A549 (cell line): Measurements from ENCODE around the gene ANKRA2. TPM values are rescaled to one million over a fixed set of nuclear protein-coding genes. Genes with fewer than 3 reads are reported as not detected.

Source experiments
- ATAC-seq, 2 experiments: fragments of 200-7000 bp in 1 of 2; fragments of >200 bp in 1 of 2; cut with Nextera tagmentation in 1 of 2; cut with Tn5 transposase in 1 of 2; 3 replicates each; pipeline versions ENCODE4 v1.8.0 to v1.9.1; 2018 to 2020; ENCODE audit warnings: mild to moderate bottlenecking in 1 of 2, moderate library complexity in 1 of 2
- CTCF ChIA-PET: fragments of 300-600 bp; sonication (Branson Sonifier 250); formaldehyde crosslinking; extraction: SDS; loops from one replicate; lab custom pipeline; 2021; ENCODE audit warnings: antibody characterized with exemption, inconsistent platforms; lab: Yijun Ruan, JAX
- POLR2A ChIA-PET: fragments of 350-600 bp; formaldehyde crosslinking; extraction: SDS; loops from one replicate; lab custom pipeline; 2021; ENCODE audit warnings: antibody characterized with exemption, inconsistent platforms; lab: Yijun Ruan, JAX
- DNase-seq, 2 experiments: peaks; one replicate each; pipeline versions ENCODE4 v3.0.0 to v3.0.0-alpha.2; 2011 to 2016; ENCODE audit warnings: low read depth in 1 of 2, low spot score in 1 of 2
- FAIRE-seq: peaks from 2 replicates; lab custom pipeline; 2011; peaks lifted over from hg19 to GRCh38; lab: Jason Lieb, UNC
- H3K27ac ChIP-seq, 2 experiments: fragments of >200 bp; sonication (Bioruptor Twin); formaldehyde crosslinking; 3 replicates each; pipeline ENCODE4 v1.5.1; 2016 to 2017
- H3K4me1 ChIP-seq: fragments of >200 bp; sonication (Bioruptor Twin); formaldehyde crosslinking; 3 replicates; pipeline ENCODE4 v1.6.1; 2016
- H3K4me2 ChIP-seq: fragments of >200 bp; sonication (Bioruptor Twin); formaldehyde crosslinking; 3 replicates; pipeline ENCODE4 v1.6.1; 2016
- H3K4me3 ChIP-seq: fragments of >200 bp; sonication (Bioruptor Twin); formaldehyde crosslinking; 3 replicates; pipeline ENCODE4 v1.5.1; 2016
- H3K9me3 ChIP-seq: fragments of >200 bp; sonication (Bioruptor Twin); formaldehyde crosslinking; 3 replicates; pipeline ENCODE4 v1.6.1; 2016
- ATOH8 ChIP-seq: fragments of 250-450 bp; sonication (Bioruptor Pico); IDR thresholded peaks from 2 replicates; pipeline ENCODE4 v1.5.0; 2020; ENCODE audit warnings: low read depth, mild to moderate bottlenecking, moderate library complexity
- BCL3 ChIP-seq: fragments of >200 bp; sonication (Bioruptor Twin); formaldehyde crosslinking; IDR thresholded peaks from 3 replicates; pipeline ENCODE4 v1.6.1; 2016
- BHLHE40 ChIP-seq: IDR thresholded peaks from 2 replicates; pipeline ENCODE4 v1.6.1; 2012; ENCODE audit warnings: low read depth, low read length, inconsistent platforms
- CBX8 ChIP-seq: fragments of 200-600 bp; sonication (generic); IDR thresholded peaks from 2 replicates; pipeline ENCODE4 v1.6.1; 2016
- CEBPB ChIP-seq, 2 experiments: fragments of >200 bp in 1 of 2; sonication (Bioruptor Twin) in 1 of 2; formaldehyde crosslinking in 1 of 2; IDR thresholded peaks; 2 replicates each; pipeline ENCODE4 v1.6.1; 2012 to 2016
- CTCF ChIP-seq: fragments of >200 bp; sonication (Bioruptor Twin); formaldehyde crosslinking; IDR thresholded peaks from 3 replicates; pipeline ENCODE4 v1.5.1; 2016
- EHF ChIP-seq: fragments of 250-450 bp; sonication (Bioruptor Pico); IDR thresholded peaks from 2 replicates; pipeline ENCODE4 v1.5.0; 2020; ENCODE audit warnings: mild to moderate bottlenecking
- EHMT2 ChIP-seq: fragments of 200-600 bp; sonication (generic); IDR thresholded peaks from 2 replicates; pipeline ENCODE4 v1.6.1; 2016; ENCODE audit warnings: antibody characterized with exemption, low read depth, mild to moderate bottlenecking, moderate library complexity
- EP300 ChIP-seq, 2 experiments: fragments of >200 bp; sonication (Bioruptor Twin); formaldehyde crosslinking; IDR thresholded peaks; 2 replicates in 1 of 2; 3 replicates in 1 of 2; pipeline ENCODE4 v1.6.1; 2016 to 2017
- FOSB ChIP-seq: fragments of 250-450 bp; sonication (Bioruptor Pico); IDR thresholded peaks from 2 replicates; pipeline ENCODE4 v1.5.0; 2020; ENCODE audit warnings: mild to moderate bottlenecking, moderate library complexity
- HDAC2 ChIP-seq: fragments of 200-600 bp; sonication (generic); IDR thresholded peaks from 2 replicates; pipeline ENCODE4 v1.6.1; 2016
- HES2 ChIP-seq: fragments of >200 bp; sonication (Bioruptor Twin); formaldehyde crosslinking; IDR thresholded peaks from 2 replicates; pipeline ENCODE4 v1.6.1; 2016
- KDM1A ChIP-seq: fragments of 200-600 bp; sonication (generic); IDR thresholded peaks from 2 replicates; pipeline ENCODE4 v1.6.1; 2016; ENCODE audit warnings: low read depth, mild to moderate bottlenecking
- KDM5A ChIP-seq: fragments of 200-600 bp; sonication (generic); IDR thresholded peaks from 2 replicates; pipeline ENCODE4 v1.6.1; 2016; ENCODE audit warnings: antibody characterized with exemption, mild to moderate bottlenecking
- MAFK ChIP-seq: fragments of 450-650 bp; IDR thresholded peaks from 2 replicates; pipeline ENCODE4 v1.6.1; 2014; ENCODE audit not compliant: partially characterized antibody
- MAZ ChIP-seq: fragments of 150-350 bp; IDR thresholded peaks from 2 replicates; pipeline ENCODE4 v1.6.1; 2014; ENCODE audit warnings: antibody characterized with exemption, low read depth, low read length, borderline replicate concordance
- MYC ChIP-seq: IDR thresholded peaks from 2 replicates; pipeline ENCODE4 v1.6.1; 2012; ENCODE audit warnings: mild to moderate bottlenecking, inconsistent platforms, low read length, improper control_type of control experiment, borderline replicate concordance
- RAD21 ChIP-seq, 2 experiments: fragments of >200 bp in 1 of 2; sonication (Bioruptor Twin) in 1 of 2; formaldehyde crosslinking in 1 of 2; IDR thresholded peaks in 1 of 2; conservative IDR thresholded peaks in 1 of 2; 2 replicates in 1 of 2; 3 replicates in 1 of 2; pipeline ENCODE4 v1.6.1; 2012 to 2018; ENCODE audit warnings: inconsistent platforms in 1 of 2
- RFX5 ChIP-seq: fragments of 450-650 bp; IDR thresholded peaks from 2 replicates; pipeline ENCODE4 v1.7.1; 2014; ENCODE audit warnings: antibody characterized with exemption, mild to moderate bottlenecking, moderate library complexity
- RNF2 ChIP-seq: fragments of 200-600 bp; sonication (generic); IDR thresholded peaks from 2 replicates; pipeline ENCODE4 v1.6.1; 2016; ENCODE audit warnings: low read depth, mild to moderate bottlenecking, antibody characterized with exemption, moderate library complexity, borderline replicate concordance
- TFCP2L1 ChIP-seq: fragments of 250-450 bp; sonication (Bioruptor Pico); IDR thresholded peaks from 2 replicates; pipeline ENCODE4 v1.5.0; 2021; ENCODE audit warnings: mild to moderate bottlenecking
- TP53 ChIP-seq: fragments of 250-450 bp; sonication (Bioruptor Pico); IDR thresholded peaks from 2 replicates; pipeline ENCODE4 v1.5.0; 2021; ENCODE audit warnings: mild to moderate bottlenecking, moderate library complexity
- USF2 ChIP-seq: fragments of 450-650 bp; IDR thresholded peaks from 2 replicates; pipeline ENCODE4 v1.6.1; 2014; ENCODE audit warnings: antibody characterized with exemption
- ZC3H11A ChIP-seq: fragments of 450-650 bp; IDR thresholded peaks from 2 replicates; pipeline ENCODE4 v1.6.1; 2014; ENCODE audit warnings: antibody characterized with exemption, mild to moderate bottlenecking
- ZFP36 ChIP-seq: fragments of 450-650 bp; IDR thresholded peaks from 2 replicates; pipeline ENCODE4 v1.6.1; 2014; ENCODE audit warnings: borderline replicate concordance; ENCODE audit not compliant: partially characterized antibody
- ZNF302 ChIP-seq: fragments of 250-450 bp; sonication (Bioruptor Pico); IDR thresholded peaks from 2 replicates; pipeline ENCODE4 v1.9.0; 2021; ENCODE audit warnings: inconsistent platforms, mild to moderate bottlenecking, moderate library complexity
- ZSCAN20 ChIP-seq: fragments of 250-450 bp; sonication (Bioruptor Pico); IDR thresholded peaks from 2 replicates; pipeline ENCODE4 v1.8.0; 2022; ENCODE audit warnings: mild to moderate bottlenecking, moderate library complexity
- WGBS: methylation state at CpG from one replicate; pipeline ENCODE4 v1.1.6; 2017; ENCODE audit errors: missing lambda C conversion rate; 5-methylcytosine and 5-hydroxymethylcytosine counted together
- polyA plus RNA-seq, 4 experiments: library from polyadenylated mRNA; depleted of rRNA in 3 of 4; stranded (reverse); fragments of >200 nt; fragmentation: RNase III in 1 of 4; extraction: RNeasy Plus Mini Kit Qiagen cat#74134 plus additional on column Dnase treatment in 1 of 4; gene quantifications; 2 replicates in 3 of 4; 3 replicates in 1 of 4; pipeline ENCODE4 v1.2.3, GENCODE V29; 2011 to 2017

The ANKRA2 gene
- polyA plus RNA-seq, 2 of the 4 experiments (the other 2 are of a cell fraction), result 12.5 to 38.3 TPM

GRCh38 chr5:73564018-73564417 lies 1.4 kb downstream of the ANKRA2 start:
- POLR2A ChIA-PET, result interaction anchor here (1.4 to 2.0 kb wide), 2 partner anchors 19 to 229 kb away, joined by 3 to 4 read pairs; no protein-coding TSS in a partner anchor
- no peak for TF ChIP-seq USF2
- TF ChIP-seq KDM5A, result no peak
- no peak for TF ChIP-seq ATOH8
- no peak for TF ChIP-seq RFX5
- no peak for TF ChIP-seq ZC3H11A
- no peak for TF ChIP-seq ZFP36
- no peak for TF ChIP-seq MAFK
- no peak for TF ChIP-seq ZSCAN20
- TF ChIP-seq TFCP2L1 (CRISPR knock-in tag), result no peak
- TF ChIP-seq CEBPB (IDR thresholded peaks at IDR 0.05), result no peak
- no peak for TF ChIP-seq CBX8
- no peak for TF ChIP-seq KDM1A
- no peak for TF ChIP-seq HDAC2
- no peaks in the 10 kb centered on the region for H3K9me3 ChIP-seq
- peak overlapping the region; percentile 79 to 89; a peak in 5 of 6 replicates for H3K27ac ChIP-seq
- FAIRE-seq, result no peak
- peak overlapping the region; percentile 91 for H3K4me3 ChIP-seq
- no peak for ATAC-seq
- CTCF ChIA-PET, result interaction anchor here (1.0 to 2.0 kb wide), 3 partner anchors 27 to 227 kb away, joined by 3 to 5 read pairs (median 3); no protein-coding TSS in a partner anchor
- WGBS, result 74% methylated on average over 3 of the region's 3 CpGs
- H3K4me1 ChIP-seq, result peaks cover 18% of the 10 kb centered on the region; the same call in 2 of the 3 replicates
- peak overlapping the region; percentile 96 for H3K4me2 ChIP-seq
- no peak for DNase-seq

GRCh38 chr5:73558950-73559349 lies 6.5 kb downstream of the ANKRA2 start:
- no peak overlapping the region for H3K4me2 ChIP-seq
- POLR2A ChIA-PET, result no interaction called here
- ATAC-seq, result peak; percentile 79 to 83; a peak in 4 of 6 replicates
- no peak for TF ChIP-seq ZNF302 (CRISPR knock-in tag)
- peak; percentile 24; the same call in 2 of the 3 replicates for TF ChIP-seq CTCF
- TF ChIP-seq RAD21 (conservative IDR thresholded peaks at IDR 0.05 in 1 of 2, IDR thresholded peaks at IDR 0.05 in 1 of 2), result peak; percentile 33 to 49; a peak in 3 of 5 replicates
- no peak for TF ChIP-seq TP53 (CRISPR knock-in tag)
- TF ChIP-seq EHF (CRISPR knock-in tag), result no peak
- no peak for TF ChIP-seq KDM1A
- TF ChIP-seq, all 56 proteins: peak for 2
- H3K27ac ChIP-seq, result no peak overlapping the region
- DNase-seq, result peak; percentile 47 to 51
- H3K4me1 ChIP-seq, result peaks cover 2% of the 10 kb centered on the region; the same call in 1 of the 3 replicates
- H3K4me3 ChIP-seq, result no peak overlapping the region
- CTCF ChIA-PET, result interaction anchor here (0.8 to 3.6 kb wide), 7 partner anchors 10 to 1090 kb away, joined by 3 to 13 read pairs (median 3); no protein-coding TSS in a partner anchor
- FAIRE-seq, result no peak
- no peaks in the 10 kb centered on the region for H3K9me3 ChIP-seq
- WGBS, result 41% methylated on average over 1 of the region's 1 CpG

GRCh38 chr5:73552642-73553041 lies 12.8 kb downstream of the ANKRA2 start:
- ChIA-PET POLR2A (no interaction called here), CTCF (interaction anchor here (5.0 kb wide), 1 partner anchor 15 kb away, joined by 25 read pairs; no protein-coding TSS in a partner anchor)
- Histone ChIP-seq H3K27ac (no peak overlapping the region), H3K4me3 (no peak overlapping the region), H3K9me3 (no peaks in the 10 kb centered on the region), H3K4me2 (no peak overlapping the region), H3K4me1 (no peaks in the 10 kb centered on the region)
- FAIRE-seq, result no peak
- ATAC-seq, result no peak
- no peak for DNase-seq
- TF ChIP-seq USF2 (no peak), EHMT2 (no peak), RAD21 (conservative IDR thresholded peaks at IDR 0.05 in 1 of 2, IDR thresholded peaks at IDR 0.05 in 1 of 2) (no peak), MAZ (no peak), EP300 (IDR thresholded peaks at IDR 0.05) (no peak), MYC (no peak), BCL3 (no peak), RNF2 (no peak), BHLHE40 (no peak), KDM5A (no peak), HES2 (no peak), KDM1A (no peak), FOSB (CRISPR knock-in tag) (no peak), ATOH8 (no peak)
